H9 (cell line): Measurements from ENCODE around the gene METTL4. TPM values are rescaled to one million over a fixed set of nuclear protein-coding genes. Genes with fewer than 3 reads are reported as not detected.

Experiments used
- DNase-seq: peaks from one replicate; pipeline ENCODE4 v3.0.0-alpha.2; 2017
- H2AFZ ChIP-seq: one replicate; pipeline ENCODE4 v1.6.1; 2013; ENCODE audit warnings: mild to moderate bottlenecking, low read length, control low read depth, moderate library complexity
- H2AK5ac ChIP-seq: 2 replicates; pipeline ENCODE4 v1.6.1; 2013; ENCODE audit warnings: low read length, control low read depth, mixed read lengths; ENCODE audit not compliant: insufficient read length
- H2BK120ac ChIP-seq: one replicate; pipeline ENCODE4 v1.6.1; 2013; ENCODE audit warnings: low read depth, mild to moderate bottlenecking, low read length, control low read depth, inconsistent platforms; ENCODE audit not compliant: poor library complexity, severe bottlenecking
- H2BK12ac ChIP-seq: 2 replicates; pipeline ENCODE4 v1.6.1; 2013; ENCODE audit warnings: low read length, control low read depth, mixed read lengths, low read depth; ENCODE audit not compliant: insufficient read length
- H2BK15ac ChIP-seq: 2 replicates; pipeline ENCODE4 v1.6.1; 2013; ENCODE audit warnings: low read depth, low read length, control low read depth
- H2BK20ac ChIP-seq: one replicate; pipeline ENCODE4 v1.6.1; 2013; ENCODE audit warnings: low read depth, mild to moderate bottlenecking, low read length, control low read depth, inconsistent platforms; ENCODE audit not compliant: poor library complexity, severe bottlenecking
- H2BK5ac ChIP-seq: 2 replicates; pipeline ENCODE4 v1.6.1; 2013; ENCODE audit warnings: low read length, control low read depth, mixed read lengths; ENCODE audit not compliant: insufficient read length
- H3K14ac ChIP-seq: 2 replicates; pipeline ENCODE4 v1.6.1; 2013; ENCODE audit warnings: low read length, control low read depth; ENCODE audit not compliant: insufficient read depth
- H3K18ac ChIP-seq: 2 replicates; pipeline ENCODE4 v1.6.1; 2013; ENCODE audit warnings: low read depth, mild to moderate bottlenecking, mixed read lengths, low read length, control low read depth; ENCODE audit not compliant: insufficient read length
- H3K23ac ChIP-seq: 2 replicates; pipeline ENCODE4 v1.6.1; 2013; ENCODE audit warnings: low read length, control low read depth, mixed read lengths, low read depth; ENCODE audit not compliant: insufficient read length
- H3K23me2 ChIP-seq: 2 replicates; pipeline ENCODE4 v1.6.1; 2013; ENCODE audit warnings: low read depth, mild to moderate bottlenecking, mixed read lengths, low read length, control low read depth; ENCODE audit not compliant: insufficient read length, poor library complexity, severe bottlenecking
- H3K27ac ChIP-seq: 2 replicates; pipeline ENCODE4 v1.5.1; 2013; ENCODE audit warnings: low read length, control low read depth, mixed read lengths, low read depth; ENCODE audit not compliant: insufficient read length
- H3K27me3 ChIP-seq: 2 replicates; pipeline ENCODE4 v1.6.1; 2013; ENCODE audit warnings: low read length, control low read depth, inconsistent platforms; ENCODE audit not compliant: insufficient read depth
- H3K4ac ChIP-seq: 2 replicates; pipeline ENCODE4 v1.6.1; 2013; ENCODE audit warnings: low read depth, mild to moderate bottlenecking, control low read depth, inconsistent platforms, low read length, moderate library complexity
- H3K4me1 ChIP-seq: 2 replicates; pipeline ENCODE4 v1.6.1; 2013; ENCODE audit warnings: low read length, control low read depth, inconsistent platforms; ENCODE audit not compliant: insufficient read depth
- H3K4me2 ChIP-seq: 2 replicates; pipeline ENCODE4 v1.6.1; 2013; ENCODE audit warnings: low read length, control low read depth, mixed read lengths; ENCODE audit not compliant: insufficient read length, insufficient read depth
- H3K56ac ChIP-seq: 2 replicates; pipeline ENCODE4 v1.6.1; 2013; ENCODE audit warnings: low read depth, mild to moderate bottlenecking, mixed read lengths, low read length, control low read depth; ENCODE audit not compliant: insufficient read length
- H3K79me1 ChIP-seq: 2 replicates; pipeline ENCODE4 v1.6.1; 2013; ENCODE audit warnings: low read depth, mild to moderate bottlenecking, moderate library complexity, low read length, control low read depth, inconsistent platforms; ENCODE audit not compliant: insufficient read depth, poor library complexity, severe bottlenecking
- H3K79me2 ChIP-seq: 2 replicates; pipeline ENCODE4 v1.6.1; 2013; ENCODE audit warnings: low read length, control low read depth, inconsistent platforms; ENCODE audit not compliant: insufficient read depth
- H3K9ac ChIP-seq: 2 replicates; pipeline ENCODE4 v1.6.1; 2013; ENCODE audit warnings: low read length, control low read depth, mixed read lengths; ENCODE audit not compliant: insufficient read length; ENCODE audit errors: extremely low read depth
- H3K9me3 ChIP-seq: one replicate; pipeline ENCODE4 v1.6.1; 2013; ENCODE audit warnings: low read depth, low read length, inconsistent platforms; ENCODE audit not compliant: control insufficient read depth
- H3T11ph ChIP-seq: one replicate; pipeline ENCODE4 v1.6.1; 2013; ENCODE audit warnings: mild to moderate bottlenecking, low read length, control low read depth, inconsistent platforms
- H4K20me1 ChIP-seq: one replicate; pipeline ENCODE4 v1.6.1; 2013; ENCODE audit not compliant: control insufficient read depth, insufficient read length, insufficient read depth
- H4K5ac ChIP-seq: 2 replicates; pipeline ENCODE4 v1.6.1; 2013; ENCODE audit warnings: low read depth, mild to moderate bottlenecking, mixed read lengths, low read length, control low read depth; ENCODE audit not compliant: insufficient read length
- H4K8ac ChIP-seq: replicated peaks from 2 replicates; pipeline ENCODE4 v1.6.1; 2013; ENCODE audit warnings: low read length, control low read depth, mixed read lengths, low read depth; ENCODE audit not compliant: insufficient read length
- H4K91ac ChIP-seq: 2 replicates; pipeline ENCODE4 v1.6.1; 2013; ENCODE audit warnings: low read depth, mild to moderate bottlenecking, moderate library complexity, mixed read lengths, low read length, control low read depth; ENCODE audit not compliant: insufficient read length
- H3K27ac Mint-ChIP-seq, 3 experiments: 2 replicates in 2 of 3; 3 replicates in 1 of 3; pipeline ENCODE4 v1.8.0; 2020 to 2021; ENCODE audit warnings: mixed read lengths in 3 of 3, mild to moderate bottlenecking in 1 of 3, moderate library complexity in 1 of 3
- H3K27me3 Mint-ChIP-seq: 2 replicates; pipeline ENCODE4 v1.8.0; 2021; ENCODE audit warnings: low read depth, mild to moderate bottlenecking, moderate library complexity, mixed read lengths
- H3K36me3 Mint-ChIP-seq, 3 experiments: 2 replicates in 2 of 3; 3 replicates in 1 of 3; pipeline ENCODE4 v1.8.0; 2020 to 2021; ENCODE audit warnings: low read depth in 3 of 3, mixed read lengths in 3 of 3; ENCODE audit not compliant: insufficient read depth in 1 of 3
- H3K4me1 Mint-ChIP-seq, 2 experiments: 2 replicates each; pipeline ENCODE4 v1.8.0; 2020; ENCODE audit warnings: mixed read lengths in 2 of 2
- H3K4me3 Mint-ChIP-seq, 2 experiments: 2 replicates in 1 of 2; 3 replicates in 1 of 2; pipeline ENCODE4 v1.8.0; 2020 to 2021; ENCODE audit warnings: mild to moderate bottlenecking in 2 of 2, mixed read lengths in 2 of 2, moderate library complexity in 1 of 2
- H3K9me3 Mint-ChIP-seq, 2 experiments: 2 replicates in 1 of 2; 3 replicates in 1 of 2; pipeline ENCODE4 v1.8.0; 2020; ENCODE audit warnings: mild to moderate bottlenecking in 2 of 2, mixed read lengths in 2 of 2, moderate library complexity in 1 of 2
- WGBS: extraction: QIAGEN DNeasy Blood & Tissue Kit; methylation state at CpG from one replicate; pipeline ENCODE4 v1.1.7; 2013; ENCODE audit warnings: missing lambda C conversion rate, low lambda C conversion rate, mixed read lengths; ENCODE audit not compliant: insufficient read length; ENCODE audit errors: extremely low coverage; 5-methylcytosine and 5-hydroxymethylcytosine counted together
- total RNA-seq: library from RNA; stranded (reverse); gene quantifications from 2 replicates; pipeline ENCODE4 v1.2.1, GENCODE V29; 2021
- TF ChIP-seq, protein P1 (sequence below): fragments of 200-600 bp; sonication (generic); conservative IDR thresholded peaks from 3 replicates; pipeline ENCODE4 v1.8.0; 2021; ENCODE audit warnings: antibody characterized with exemption, mild to moderate bottlenecking

The METTL4 gene
- total RNA-seq, 1 experiment from 2014 or later = 14.2 TPM

DNA sequence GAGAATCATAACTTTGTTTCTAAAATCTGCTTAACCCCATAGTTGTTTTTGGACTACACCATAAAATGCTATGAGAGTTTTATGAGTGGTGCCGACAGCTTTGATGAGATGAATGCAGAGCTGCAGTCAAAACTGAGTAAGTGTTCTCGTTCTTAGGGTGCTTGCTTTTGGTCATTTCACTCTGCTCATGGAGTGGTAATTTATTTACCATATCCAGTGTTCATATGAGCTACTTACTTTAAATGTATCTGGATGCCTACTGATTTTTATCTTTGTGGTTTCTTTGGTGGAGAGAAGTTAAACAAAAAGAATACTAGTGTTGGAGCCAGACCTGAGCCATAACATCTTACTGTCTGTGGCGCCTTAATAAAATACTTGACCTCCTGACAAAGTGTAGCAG, 16.5 kb upstream of the METTL4 start:
- H2BK5ac ChIP-seq = no peak overlapping the region
- H4K8ac ChIP-seq = no peak overlapping the region
- H3K4ac ChIP-seq = no peak overlapping the region
- H3K4me2 ChIP-seq = no peak overlapping the region
- no peaks in the 10 kb centered on the region for H3K9me3 ChIP-seq
- H4K91ac ChIP-seq = no peak overlapping the region
- no peak overlapping the region for H2BK15ac ChIP-seq
- H3K27me3 Mint-ChIP-seq = no peaks in the 10 kb centered on the region
- H3K4me3 Mint-ChIP-seq = no peak overlapping the region
- H3K4me1 Mint-ChIP-seq = 0 out of 4 replicates have a peak, but pooled peaks cover 0 to 2% of the 10 kb centered on the region in 2 experiments
- H3K14ac ChIP-seq = no peak overlapping the region
- H2BK12ac ChIP-seq = no peak overlapping the region
- H3K27ac Mint-ChIP-seq = no peak overlapping the region
- H3K9ac ChIP-seq = no peak overlapping the region
- no peak for DNase-seq
- H3K79me2 ChIP-seq = no peaks in the 10 kb centered on the region
- H3K36me3 Mint-ChIP-seq = peaks cover 25 to 66% (median 64%) of the 10 kb centered on the region in 3 experiments; a peak in 6 of 7 replicates
- H2BK20ac ChIP-seq = no peak overlapping the region
- no peak overlapping the region for H3K18ac ChIP-seq
- no peak overlapping the region for H3T11ph ChIP-seq
- WGBS = no CpG with 5 or more reads among the region's 3 CpGs
- H3K9me3 Mint-ChIP-seq = no peaks in the 10 kb centered on the region
- no peak overlapping the region for H3K23ac ChIP-seq
- H3K4me1 ChIP-seq = no peaks in the 10 kb centered on the region
- no peaks in the 10 kb centered on the region for H3K27me3 ChIP-seq
- TF ChIP-seq, protein P1, sequence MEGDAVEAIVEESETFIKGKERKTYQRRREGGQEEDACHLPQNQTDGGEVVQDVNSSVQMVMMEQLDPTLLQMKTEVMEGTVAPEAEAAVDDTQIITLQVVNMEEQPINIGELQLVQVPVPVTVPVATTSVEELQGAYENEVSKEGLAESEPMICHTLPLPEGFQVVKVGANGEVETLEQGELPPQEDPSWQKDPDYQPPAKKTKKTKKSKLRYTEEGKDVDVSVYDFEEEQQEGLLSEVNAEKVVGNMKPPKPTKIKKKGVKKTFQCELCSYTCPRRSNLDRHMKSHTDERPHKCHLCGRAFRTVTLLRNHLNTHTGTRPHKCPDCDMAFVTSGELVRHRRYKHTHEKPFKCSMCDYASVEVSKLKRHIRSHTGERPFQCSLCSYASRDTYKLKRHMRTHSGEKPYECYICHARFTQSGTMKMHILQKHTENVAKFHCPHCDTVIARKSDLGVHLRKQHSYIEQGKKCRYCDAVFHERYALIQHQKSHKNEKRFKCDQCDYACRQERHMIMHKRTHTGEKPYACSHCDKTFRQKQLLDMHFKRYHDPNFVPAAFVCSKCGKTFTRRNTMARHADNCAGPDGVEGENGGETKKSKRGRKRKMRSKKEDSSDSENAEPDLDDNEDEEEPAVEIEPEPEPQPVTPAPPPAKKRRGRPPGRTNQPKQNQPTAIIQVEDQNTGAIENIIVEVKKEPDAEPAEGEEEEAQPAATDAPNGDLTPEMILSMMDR = no peak
- no peaks in the 10 kb centered on the region for H4K20me1 ChIP-seq
- no peak overlapping the region for H3K56ac ChIP-seq
- H3K27ac ChIP-seq = no peak overlapping the region
- no peaks in the 10 kb centered on the region for H3K23me2 ChIP-seq
- no peak overlapping the region for H2BK120ac ChIP-seq
- H2AFZ ChIP-seq = no peak overlapping the region
- no peak overlapping the region for H4K5ac ChIP-seq
- no peaks in the 10 kb centered on the region for H3K79me1 ChIP-seq
- no peak overlapping the region for H2AK5ac ChIP-seq
